NCI-H187 treated with DMSO at 0.1 percent for 48 hours (cell line): ENCODE data around the gene TICRR.

ENCODE experiments used
- DNase-seq: peaks from one replicate; lab custom pipeline; 2025; lab: John Stamatoyannopoulos, UW

TICRR gene

DNA sequence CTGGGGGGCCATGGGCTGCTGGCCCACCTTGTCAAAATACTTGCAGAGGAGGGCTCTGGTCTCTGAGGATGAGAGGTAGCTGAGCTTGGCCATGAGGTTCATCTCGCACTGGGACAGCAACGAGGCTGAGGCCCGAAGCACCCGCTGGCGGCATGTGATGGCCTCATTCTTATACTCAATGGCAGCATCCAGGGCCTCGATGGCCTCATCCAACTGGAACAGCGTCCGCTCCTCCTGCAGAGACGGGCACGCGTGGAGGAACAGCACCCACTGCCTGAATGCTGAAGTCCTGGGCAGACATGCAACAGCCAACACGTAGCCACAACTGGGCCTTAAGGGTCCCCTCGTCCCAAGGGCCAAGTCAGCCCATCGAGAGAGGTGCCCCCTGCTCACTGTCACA lies 55.0 kb downstream of the TICRR start:
- no peak for DNase-seq

DNA sequence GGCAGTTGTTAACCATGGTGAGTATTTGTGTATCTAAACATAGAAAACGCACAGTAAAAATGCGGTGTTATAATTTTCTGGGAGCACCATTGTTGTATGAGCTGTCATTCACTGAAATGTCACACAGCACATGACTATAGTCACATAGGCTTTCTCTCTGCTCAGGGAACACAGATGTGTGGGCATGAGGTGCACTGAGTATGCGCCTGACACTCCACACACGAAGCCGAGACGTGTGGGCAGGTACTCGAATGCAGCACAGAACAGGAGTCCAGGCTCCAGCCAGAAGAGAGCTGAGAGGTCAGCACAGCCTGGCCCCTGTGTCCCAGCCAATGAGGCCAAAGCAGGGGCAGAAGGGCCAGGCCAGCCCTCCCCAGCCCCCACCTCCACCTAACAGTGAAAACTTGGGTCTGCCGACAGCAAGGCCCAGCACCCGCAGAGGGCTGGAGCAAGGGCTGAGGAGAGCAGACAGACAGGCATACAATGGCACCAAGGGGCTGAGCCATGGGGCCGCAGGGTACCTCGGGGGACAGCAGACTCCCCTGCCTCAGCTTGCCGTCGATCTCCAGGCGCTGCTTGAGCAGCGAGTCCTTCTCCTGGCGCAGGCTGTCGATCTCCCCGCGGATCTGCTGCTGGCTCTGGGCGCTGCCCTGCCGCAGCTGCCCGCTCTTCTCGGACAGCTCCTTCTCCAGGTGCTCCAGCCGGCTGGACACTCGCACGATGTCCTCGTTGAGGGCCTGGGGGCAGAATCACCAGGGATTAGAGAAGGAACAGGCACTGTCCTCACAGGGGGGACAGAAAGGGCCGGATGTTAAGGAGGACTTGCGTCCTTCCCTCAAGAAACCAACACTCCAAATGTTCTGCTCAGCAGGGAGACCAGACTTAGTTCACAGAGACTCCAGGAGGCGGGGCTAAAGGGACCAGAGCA lies 56.0 kb downstream of the TICRR start:
- no peak for DNase-seq

DNA sequence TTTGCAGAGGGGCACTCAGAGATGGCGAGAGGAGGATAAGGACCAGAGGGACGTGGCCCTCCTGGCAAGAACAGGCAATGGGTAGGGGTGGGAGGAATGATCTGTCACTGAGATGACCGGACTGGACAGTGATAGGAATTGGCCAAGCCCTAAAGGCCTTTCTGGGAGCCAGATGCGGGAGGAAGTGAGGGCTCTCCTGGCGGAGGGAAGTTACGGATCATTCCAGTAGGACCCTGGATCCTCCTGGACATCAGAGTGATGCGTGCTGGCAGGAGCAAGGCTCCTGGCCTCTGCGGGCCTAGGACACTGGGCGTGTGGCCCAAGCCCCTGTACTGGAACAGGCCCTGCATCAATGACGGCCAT lies 56.6 kb downstream of the TICRR start:
- no peak for DNase-seq

DNA sequence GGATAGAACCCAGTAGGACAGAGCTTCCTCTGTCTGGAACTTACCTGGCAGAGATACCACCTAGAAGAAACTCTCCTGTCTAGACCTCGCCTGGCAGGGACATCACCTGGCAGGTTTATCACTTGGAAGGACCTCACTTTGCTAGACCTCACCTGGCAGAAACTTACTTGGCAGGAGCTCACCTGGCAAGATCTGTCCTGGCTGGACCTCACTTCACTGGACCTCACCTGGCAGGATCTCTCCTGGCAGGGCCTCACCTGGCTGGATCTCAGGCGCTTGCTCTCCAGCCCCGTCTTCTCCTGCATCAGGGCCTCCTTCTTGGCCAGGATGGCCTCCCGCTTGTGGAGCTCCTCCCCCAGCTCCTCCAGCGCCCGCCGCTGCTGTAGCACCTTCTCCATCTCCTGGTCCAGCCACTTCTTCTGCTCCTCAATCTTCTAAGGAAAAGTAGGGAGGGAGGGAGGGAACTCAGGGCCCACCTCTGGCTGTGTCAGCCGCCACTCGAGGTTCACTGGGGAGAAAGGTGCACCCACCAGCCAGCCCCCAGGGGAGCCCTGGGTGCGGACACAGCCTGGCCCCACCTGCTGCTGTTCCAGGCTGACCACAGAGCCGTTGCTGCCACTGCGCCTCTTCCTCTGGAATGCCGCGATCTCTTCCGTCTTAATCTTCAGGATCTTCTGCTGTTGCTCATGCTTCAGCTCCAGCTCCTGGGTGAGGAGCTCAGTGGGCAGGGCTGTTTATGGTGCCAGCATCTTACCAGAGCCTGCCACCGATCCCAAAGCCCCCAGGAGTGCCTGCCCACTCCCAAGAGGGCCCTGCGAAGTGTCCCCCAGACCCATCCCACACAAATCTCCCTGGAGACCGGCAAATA lies 57.5 kb downstream of the TICRR start:
- DNase-seq = no peak

DNA sequence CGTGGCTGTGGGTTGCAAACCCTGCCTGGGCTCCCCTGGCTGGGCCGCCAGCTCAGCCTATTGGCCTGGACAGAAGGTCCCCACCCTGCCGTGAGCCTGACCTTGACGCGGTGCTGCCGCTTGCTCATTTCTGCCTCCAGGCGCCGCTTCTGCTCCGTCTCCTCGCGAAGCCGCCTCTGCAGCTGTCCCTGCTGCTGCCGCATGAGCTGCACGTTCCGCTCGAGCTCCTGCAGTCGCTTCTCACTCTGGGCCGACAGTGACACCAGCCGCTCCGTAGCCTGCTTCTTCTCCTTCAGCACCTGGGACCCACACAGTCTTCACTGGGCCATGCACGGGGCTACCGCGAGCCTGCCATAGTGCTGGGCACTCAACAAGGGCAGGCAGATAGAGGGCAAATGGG lies 58.3 kb downstream of the TICRR start:
- DNase-seq = no peak

DNA sequence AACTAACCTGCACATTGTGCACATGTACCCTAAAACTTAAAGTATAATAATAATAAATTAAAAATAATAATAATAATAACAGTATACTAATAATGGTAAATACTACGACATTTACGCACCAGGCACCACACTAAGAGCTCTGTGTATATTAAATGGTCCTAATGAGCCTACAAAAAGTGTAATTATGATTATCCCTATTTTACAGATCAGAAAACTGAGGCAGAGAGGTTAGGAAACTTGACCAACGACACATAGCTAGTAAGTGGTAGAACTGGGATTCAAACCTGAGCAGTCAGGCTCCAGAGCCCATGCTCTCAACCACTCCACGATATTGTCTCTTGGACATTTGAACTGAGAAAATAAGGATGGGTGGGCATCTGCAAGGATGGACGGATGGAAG lies 65.0 kb downstream of the TICRR start:
- no peak for DNase-seq

DNA sequence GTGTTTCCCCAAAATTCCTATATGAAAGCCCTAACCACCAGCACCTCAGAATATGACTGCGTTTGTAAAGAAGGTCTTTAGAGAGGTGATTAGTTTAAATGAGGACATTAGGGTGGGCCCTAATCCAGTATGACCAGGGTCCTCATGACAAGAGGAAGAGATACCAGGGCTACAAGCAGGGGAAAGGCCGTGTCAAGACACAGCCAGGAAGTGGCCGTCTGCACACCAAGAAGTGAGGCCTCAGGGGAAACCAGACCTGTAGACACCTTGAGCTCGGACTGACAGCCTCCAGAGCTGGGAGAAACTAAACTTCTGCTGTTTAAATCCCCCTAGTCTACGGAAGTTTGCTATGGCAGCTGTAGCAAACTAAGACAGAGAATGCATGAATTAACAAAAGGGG lies 65.8 kb downstream of the TICRR start:
- no peak for DNase-seq

DNA sequence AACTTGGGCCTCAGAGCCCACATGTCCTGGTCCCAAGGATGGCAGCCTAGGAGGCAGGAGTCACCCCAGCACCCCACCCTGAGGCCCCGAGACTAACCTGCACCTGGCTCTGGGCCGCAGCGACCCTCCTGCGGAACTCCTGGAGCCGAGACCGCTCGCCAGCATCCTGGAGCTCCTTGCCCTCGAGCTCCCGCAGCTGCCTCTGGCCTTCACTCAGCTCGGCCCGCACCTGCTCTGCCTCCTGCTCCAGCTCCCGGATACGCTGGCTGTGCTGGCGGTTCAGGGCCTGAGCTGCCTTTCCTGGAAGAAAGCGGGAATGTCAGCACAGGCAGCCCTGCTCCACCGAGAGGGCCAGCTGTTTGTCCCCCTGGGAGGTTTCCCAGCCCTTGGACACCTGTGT lies 66.8 kb downstream of the TICRR start:
- DNase-seq = no peak

DNA sequence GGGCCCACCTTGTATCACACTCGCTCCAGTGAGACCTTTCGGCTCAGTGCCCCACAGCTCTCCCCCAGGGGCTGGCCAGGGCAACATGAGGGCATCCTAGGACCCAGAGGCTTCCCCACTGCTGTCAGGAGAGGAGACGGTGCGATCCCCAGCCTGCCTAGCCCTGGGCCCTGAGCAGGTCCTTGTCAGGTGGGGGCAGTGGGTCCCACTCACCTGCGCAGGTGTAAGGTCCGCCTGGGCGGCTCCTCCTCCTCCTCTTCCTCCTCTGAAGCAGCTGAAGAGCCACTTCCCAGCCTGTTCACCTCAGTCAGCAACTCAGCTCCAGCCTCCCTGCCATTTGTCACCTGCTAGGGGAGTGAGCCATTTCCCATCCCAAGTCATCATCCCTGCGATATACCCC lies 70.4 kb downstream of the TICRR start:
- no peak for DNase-seq

DNA sequence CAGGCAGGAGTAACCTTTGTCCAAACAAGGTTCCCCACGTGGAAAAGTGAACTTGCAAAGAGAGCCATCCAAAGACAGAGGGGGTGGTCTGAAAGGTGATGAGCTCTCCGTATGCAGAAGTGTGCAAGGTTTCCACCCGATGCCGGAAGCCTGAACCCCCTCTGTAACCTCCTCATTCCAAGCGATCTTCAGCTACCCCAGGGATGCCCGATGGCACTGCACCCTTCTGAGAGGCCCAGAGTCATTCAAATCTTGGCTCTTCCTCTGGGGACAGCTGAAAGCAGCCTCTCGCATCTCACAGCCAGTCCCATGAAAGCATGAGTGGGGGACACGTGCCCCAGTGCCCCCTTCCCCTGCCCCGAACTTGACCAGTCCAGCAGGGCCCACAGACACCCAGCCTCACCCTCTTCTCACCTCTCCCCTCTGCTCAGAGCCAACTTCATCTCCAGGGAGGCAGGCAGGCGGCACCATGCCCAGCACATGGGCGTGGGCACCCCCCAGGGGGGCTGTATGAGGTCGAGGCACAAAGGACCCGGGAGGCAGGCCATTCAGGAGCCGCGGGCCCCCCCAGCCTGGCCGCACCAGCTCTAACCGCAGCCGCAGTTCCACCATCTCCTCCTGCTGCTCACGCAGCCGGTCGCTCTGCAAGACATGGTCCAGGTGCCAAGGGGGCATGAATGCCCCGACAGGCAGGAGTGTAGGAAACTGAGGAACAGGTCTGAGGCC lies 71.3 kb downstream of the TICRR start:
- DNase-seq = no peak

DNA sequence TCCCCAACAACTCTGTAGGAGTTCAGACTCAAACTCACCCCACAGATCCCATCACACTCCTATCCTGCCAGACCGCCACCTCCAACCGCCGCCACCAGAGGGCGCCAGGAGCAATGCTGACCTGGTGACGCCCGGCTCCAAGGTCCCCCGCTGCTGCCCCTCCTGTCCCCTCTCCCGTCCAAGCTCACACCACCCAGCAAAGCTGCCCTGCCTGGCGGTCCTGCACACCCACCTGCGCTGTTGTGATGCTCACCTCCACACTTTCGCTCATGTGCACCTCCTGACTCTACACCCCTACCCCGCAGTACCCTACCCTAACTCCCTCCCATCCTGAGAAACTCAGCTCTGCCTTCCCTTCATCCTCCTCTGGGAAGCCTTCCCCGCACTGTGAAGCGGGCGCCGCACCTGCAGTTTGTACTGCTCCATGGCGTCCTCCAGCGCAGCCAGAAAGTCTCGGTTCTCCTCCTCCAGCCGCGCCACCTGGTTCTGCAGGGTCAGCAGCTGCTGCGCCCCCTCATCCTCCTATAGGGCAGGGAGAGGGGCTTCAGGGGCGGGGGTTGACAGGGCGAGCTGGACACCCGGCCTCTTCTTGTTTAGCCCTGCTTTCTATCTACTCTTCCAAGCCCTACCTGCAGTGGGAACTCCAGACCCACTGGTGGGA lies 72.1 kb downstream of the TICRR start:
- no peak for DNase-seq

DNA sequence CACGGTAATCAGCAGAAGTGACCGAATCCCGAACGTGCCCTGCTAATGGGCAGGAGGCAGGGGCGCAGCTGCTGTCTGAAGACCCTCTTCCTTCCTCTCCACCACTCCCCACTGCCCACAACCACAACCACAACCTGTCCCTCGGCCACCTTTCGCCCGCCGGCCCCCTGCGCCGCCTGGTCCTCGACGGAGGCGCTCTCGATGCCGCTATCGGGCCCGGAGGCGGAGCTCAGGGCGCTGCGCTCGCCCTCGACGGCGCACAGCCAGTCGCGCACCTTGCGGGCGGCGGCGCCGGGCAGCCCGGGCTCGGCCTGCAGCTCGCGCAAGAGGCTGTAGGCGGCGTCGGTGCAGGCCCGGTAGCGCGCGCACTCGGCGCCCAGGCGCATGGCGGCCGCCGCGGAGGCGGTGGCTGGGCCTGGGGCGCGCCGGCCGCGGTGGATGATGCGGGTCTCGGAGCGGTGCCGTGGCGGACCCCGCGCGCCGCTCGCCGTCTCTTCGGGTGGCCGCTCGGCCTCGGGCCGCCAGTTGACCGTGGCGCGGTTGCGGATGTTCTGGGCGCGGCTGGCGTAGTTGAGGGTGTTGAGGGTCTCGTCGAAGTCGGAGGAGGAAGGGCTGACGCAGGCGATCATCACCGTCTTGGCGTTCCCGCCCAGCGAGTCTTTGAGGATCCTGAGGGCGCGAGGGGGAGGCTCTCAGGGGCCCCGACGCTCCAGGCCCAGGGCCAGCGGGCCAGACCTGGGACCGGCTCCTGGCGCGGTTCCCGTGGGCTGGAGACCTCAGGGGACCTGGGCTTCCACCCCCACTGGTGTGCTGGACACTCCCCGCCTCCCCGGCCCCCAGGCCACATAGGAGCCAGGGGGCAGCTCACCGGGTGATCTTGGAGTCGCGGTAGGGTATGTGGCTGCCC lies 73.1 kb downstream of the TICRR start:
- no peak for DNase-seq

DNA sequence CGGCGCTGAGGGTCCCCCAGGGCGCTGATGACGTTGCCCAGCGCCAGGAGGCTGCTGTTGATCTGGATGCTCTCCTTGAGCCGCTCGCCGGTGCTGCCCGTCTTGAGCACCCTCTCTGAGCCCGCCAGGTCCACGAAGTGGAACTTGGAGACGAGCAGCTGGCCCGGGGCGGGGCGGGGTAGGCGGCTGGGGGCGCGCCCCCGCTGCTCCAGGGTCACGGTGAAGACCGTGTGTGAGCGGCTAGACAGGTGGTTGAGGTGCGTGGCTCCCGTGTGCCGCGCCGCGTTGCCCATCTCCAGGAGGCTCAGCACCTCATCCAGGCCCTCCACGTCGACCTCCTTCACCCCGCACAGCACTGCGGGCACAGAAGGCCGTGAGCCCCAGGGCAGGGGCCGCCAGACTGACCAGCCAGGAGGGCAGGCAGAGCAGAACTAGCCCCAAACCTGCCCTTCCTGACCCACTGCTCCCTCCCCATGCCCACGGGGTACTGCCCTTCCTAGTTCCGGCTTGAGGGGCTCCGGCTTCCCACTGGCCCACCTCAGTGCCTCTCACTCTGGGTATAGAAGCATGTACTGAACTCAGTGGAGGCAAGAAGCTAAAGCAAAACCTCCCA lies 73.8 kb downstream of the TICRR start:
- DNase-seq = no peak

DNA sequence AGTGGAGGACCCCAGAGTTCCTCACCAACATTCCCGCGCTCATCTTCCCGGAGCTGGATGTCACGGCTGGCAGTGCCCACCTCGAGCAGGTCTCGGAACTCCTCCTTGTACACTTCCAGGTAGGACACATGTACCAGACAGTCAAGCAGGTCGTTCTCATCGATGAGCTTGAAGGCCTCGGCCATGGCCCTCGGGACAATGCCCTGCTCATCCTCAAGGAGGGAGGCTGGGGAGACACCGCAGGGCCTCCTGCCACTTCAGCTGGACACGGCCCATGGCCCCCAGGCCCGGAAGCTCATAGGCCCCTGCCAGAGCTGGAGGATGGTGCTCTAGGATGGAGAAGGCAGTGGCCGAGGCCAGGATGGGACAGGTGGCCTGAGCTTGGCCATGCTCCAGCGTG lies 74.4 kb downstream of the TICRR start:
- no peak for DNase-seq

DNA sequence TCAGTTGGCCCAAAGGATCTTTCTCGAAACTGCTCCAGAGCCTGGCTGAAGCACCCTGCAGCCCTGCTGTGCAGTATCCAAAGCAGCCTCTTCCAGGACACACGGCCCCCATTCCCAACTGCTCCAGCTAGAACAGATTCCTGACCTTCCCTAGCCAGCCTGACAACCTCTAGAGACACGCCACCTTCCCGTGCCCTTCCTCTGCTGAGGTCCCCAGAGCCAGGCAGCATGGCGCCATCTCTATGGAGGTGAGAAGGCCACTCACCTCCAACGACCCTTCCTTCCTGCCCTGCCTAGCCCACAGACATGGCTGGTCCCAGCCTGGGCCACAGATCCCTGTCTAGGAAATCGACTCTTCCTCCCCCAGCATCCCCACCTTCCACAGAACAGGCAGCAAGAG lies 76.9 kb downstream of the TICRR start:
- no peak for DNase-seq

DNA sequence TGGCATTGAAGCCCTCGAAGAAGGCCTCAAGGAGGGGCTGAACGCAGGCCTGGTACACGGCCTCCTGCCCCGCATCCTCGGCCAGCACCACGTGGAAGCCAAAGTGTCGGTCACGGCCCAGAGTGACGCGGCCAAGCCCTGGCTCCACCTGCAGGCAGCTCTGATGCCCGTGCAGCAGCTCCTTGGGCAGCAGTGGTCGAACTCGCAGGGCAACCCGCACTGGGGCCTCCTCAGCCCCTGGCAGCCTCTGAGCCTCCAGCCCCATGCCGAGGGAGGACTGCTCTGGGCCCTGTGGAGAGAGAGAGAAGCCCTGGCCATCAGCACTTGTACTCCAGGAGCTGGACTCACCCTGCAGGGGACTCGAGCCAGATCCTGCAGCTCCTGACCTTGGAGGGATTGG lies 77.4 kb downstream of the TICRR start:
- DNase-seq = no peak

DNA sequence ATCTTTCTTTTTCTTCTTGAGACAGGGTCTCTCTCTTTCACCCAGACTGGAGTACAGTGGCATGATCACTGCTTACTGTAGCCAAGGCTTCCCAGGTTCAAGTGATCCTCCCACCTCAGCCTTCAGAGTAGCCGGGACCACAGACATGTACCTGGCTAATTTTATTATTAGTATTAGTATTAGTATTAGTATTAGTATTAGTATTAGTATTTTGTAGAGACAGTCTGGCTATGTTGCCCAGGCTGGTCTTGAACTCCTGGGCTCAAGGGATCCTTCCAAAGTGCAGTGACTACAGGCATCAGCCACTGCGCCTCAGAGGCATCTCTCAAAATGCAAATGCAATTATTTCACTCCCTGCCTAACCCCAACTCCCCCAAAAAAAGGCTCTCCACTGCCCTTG lies 78.3 kb downstream of the TICRR start:
- no peak for DNase-seq

DNA sequence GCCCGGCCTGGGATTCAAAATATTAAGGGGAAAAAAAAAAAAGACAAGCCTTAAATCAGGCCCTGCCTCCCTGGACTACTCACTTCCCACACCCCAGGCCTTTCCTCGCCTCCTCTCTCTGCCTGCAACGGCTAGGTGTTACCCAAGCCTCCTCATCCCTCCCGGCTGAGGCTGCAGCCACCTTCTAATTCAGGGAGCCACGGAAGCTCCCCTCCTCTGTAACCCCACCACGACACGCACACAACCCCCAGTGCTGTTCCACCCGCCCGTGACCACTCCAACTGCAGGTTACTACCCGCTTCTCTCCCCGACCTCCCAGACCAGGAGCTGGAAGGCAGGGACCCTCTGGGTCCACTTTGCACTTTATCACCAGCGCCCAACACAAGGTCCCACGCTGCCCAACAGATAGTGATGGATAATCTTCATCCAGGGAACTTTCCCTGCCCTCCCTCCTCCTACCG lies 79.1 kb downstream of the TICRR start:
- no peak for DNase-seq

DNA sequence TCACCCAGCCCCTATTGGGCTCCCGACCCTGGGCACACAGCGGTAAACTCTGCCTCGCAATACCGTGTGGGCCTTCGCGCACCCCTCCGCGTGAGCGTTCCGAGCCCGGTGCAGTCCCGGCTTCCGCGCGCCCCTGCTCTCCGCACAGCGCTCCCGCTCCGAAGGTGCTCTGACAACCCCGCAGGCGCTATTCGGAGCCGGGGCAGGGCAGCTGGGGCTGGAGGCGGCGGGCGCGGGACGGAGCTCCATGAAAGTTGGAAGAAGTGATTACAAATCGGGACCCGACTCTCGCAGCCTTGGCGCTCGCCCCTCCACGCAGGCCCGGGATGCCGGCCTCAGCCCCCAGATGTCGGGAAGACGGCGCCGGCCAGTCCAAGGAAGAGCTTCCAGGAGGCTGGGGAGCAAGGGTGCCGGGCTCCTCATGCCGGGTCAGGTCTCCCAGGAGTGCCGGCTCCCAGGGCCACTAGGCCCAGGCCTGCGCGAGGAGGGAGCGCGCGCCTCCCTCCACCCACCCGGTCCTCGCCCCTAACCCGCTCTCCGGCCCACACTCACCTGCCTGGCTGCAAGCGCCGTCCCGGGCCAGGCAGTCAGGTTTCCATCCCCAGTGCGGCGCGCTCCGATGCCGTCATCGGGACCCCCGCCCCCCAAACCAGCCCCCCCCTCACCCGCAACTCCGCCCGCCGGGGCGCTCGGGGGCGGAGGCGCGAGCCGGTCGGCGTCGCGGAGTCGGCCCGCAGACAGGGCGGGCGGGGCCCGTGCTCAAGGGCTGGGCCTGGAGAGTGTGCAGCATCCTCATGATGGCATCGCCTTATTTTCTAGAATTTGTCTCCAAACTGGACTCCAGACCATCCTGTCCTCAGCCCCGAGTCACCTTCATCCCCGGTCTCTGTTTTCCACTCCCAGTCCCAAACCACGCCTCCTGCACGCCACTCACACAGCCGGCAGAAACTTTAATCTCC lies 79.9 kb downstream of the TICRR start, which contains the start of gene KIF7:
KIF7 (minus strand) TSS at position 621 of the 959 bp plus-strand sequence. CDS start 2,537 bp downstream, outside the sequence.
- no peak for DNase-seq
